NCI-H226 (cell line): ENCODE results near the gene TAS2R13.

ENCODE experiments used
- DNase-seq: peaks from one replicate; pipeline ENCODE4 v3.0.0-alpha.2; 2015

The TAS2R13 gene

GRCh38 chr12:10863512-10864218 lies 45.7 kb downstream of the TAS2R13 start:
- DNase-seq, result no peak

GRCh38 chr12:10861366-10861765 lies 48.0 kb downstream of the TAS2R13 start:
- no peak for DNase-seq
